ENCODE measurements around the gene MDFIC.

The MDFIC gene

GRCh38 chr7:114925434-114925833 is 3.5 kb downstream of the MDFIC start:
- DNase-seq (ENCODE audit: low read depth in 2 of 2): no peak

- no peak for DNase-seq (ENCODE audit: low read depth in 2 of 2)
Observed at GRCh38 chr7:114928060-114928459, 6.2 kb downstream of the MDFIC start.

- no peak for DNase-seq (ENCODE audit: low read depth in 2 of 2)
Observed at GRCh38 chr7:114929570-114929969, 7.7 kb downstream of the MDFIC start.

GRCh38 chr7:114930107-114930661 is 8.3 kb downstream of the MDFIC start:
- no peak for DNase-seq (ENCODE audit: low read depth in 2 of 2)

- no peak for DNase-seq (ENCODE audit: low read depth in 2 of 2)
Observed at GRCh38 chr7:114930829-114931655, 9.1 kb downstream of the MDFIC start.

- DNase-seq (ENCODE audit: low read depth in 2 of 2): peak in 1 of 2 donors; percentile 26
Observed at GRCh38 chr7:114931656-114932011, 9.7 kb downstream of the MDFIC start.

GRCh38 chr7:114932991-114933390 is 11.1 kb downstream of the MDFIC start:
- DNase-seq (ENCODE audit: low read depth in 2 of 2): no peak

GRCh38 chr7:114933658-114934057 is 11.8 kb downstream of the MDFIC start:
- DNase-seq (ENCODE audit: low read depth in 2 of 2): no peak

- no peak for DNase-seq (ENCODE audit: low read depth in 2 of 2)
Observed at GRCh38 chr7:114934086-114934485, 12.2 kb downstream of the MDFIC start.

GRCh38 chr7:114934713-114935112 is 12.8 kb downstream of the MDFIC start:
- DNase-seq (ENCODE audit: low read depth in 2 of 2): no peak

- no peak for DNase-seq (ENCODE audit: low read depth in 2 of 2)
Observed at GRCh38 chr7:114936471-114936870, 14.6 kb downstream of the MDFIC start.

GRCh38 chr7:114937446-114937845 is 15.6 kb downstream of the MDFIC start:
- no peak for DNase-seq (ENCODE audit: low read depth in 2 of 2)

- DNase-seq (ENCODE audit: low read depth in 2 of 2): no peak
Observed at GRCh38 chr7:114938785-114939184, 16.9 kb downstream of the MDFIC start.

- DNase-seq (ENCODE audit: low read depth in 2 of 2): no peak
Observed at GRCh38 chr7:114939484-114940097, 17.7 kb downstream of the MDFIC start.

GRCh38 chr7:114940220-114940619 is 18.3 kb downstream of the MDFIC start:
- no peak for DNase-seq (ENCODE audit: low read depth in 2 of 2)

- DNase-seq (ENCODE audit: low read depth in 2 of 2): no peak
Observed at GRCh38 chr7:114941692-114942091, 19.8 kb downstream of the MDFIC start.

- no peak for DNase-seq (ENCODE audit: low read depth in 2 of 2)
Observed at GRCh38 chr7:114942446-114943175, 20.7 kb downstream of the MDFIC start.

- no peak for DNase-seq (ENCODE audit: low read depth in 2 of 2)
Observed at GRCh38 chr7:114943530-114943929, 21.6 kb downstream of the MDFIC start.

GRCh38 chr7:114943953-114944744 is 22.3 kb downstream of the MDFIC start:
- DNase-seq (ENCODE audit: low read depth in 2 of 2): no peak

GRCh38 chr7:114944745-114945625 is 23.1 kb downstream of the MDFIC start:
- DNase-seq (ENCODE audit: low read depth in 2 of 2): no peak

- DNase-seq (ENCODE audit: low read depth in 2 of 2): no peak
Observed at GRCh38 chr7:114949231-114949630, 27.3 kb downstream of the MDFIC start.
